Osteocyte (in vitro differentiated cells): ENCODE data around the gene TUBG1. TPM values are rescaled to one million over a fixed set of nuclear protein-coding genes. Genes with fewer than 3 reads are reported as not detected.

Experiments
- DNase-seq: peaks from one replicate; pipeline ENCODE4 v3.0.0; 2021; ENCODE audit warnings: mixed read lengths; ENCODE audit not compliant: unreplicated experiment; ENCODE audit errors: extremely low spot score
- H3K27ac Mint-ChIP-seq: one replicate; pipeline ENCODE4 v1.8.0; 2021; ENCODE audit warnings: mild to moderate bottlenecking, mixed read lengths; ENCODE audit not compliant: unreplicated experiment
- H3K27me3 Mint-ChIP-seq: one replicate; pipeline ENCODE4 v1.8.0; 2021; ENCODE audit warnings: mixed read lengths; ENCODE audit not compliant: unreplicated experiment
- H3K36me3 Mint-ChIP-seq: one replicate; pipeline ENCODE4 v1.8.0; 2021; ENCODE audit warnings: mixed read lengths; ENCODE audit not compliant: unreplicated experiment
- H3K4me1 Mint-ChIP-seq: one replicate; pipeline ENCODE4 v1.8.0; 2021; ENCODE audit warnings: mixed read lengths; ENCODE audit not compliant: unreplicated experiment
- H3K4me3 Mint-ChIP-seq: one replicate; pipeline ENCODE4 v1.8.0; 2021; ENCODE audit warnings: mild to moderate bottlenecking, moderate library complexity, mixed read lengths; ENCODE audit not compliant: unreplicated experiment
- H3K9me3 Mint-ChIP-seq: one replicate; pipeline ENCODE4 v1.8.0; 2021; ENCODE audit warnings: mixed read lengths; ENCODE audit not compliant: unreplicated experiment
- total RNA-seq: library from RNA; stranded (reverse); gene quantifications from 2 replicates; pipeline ENCODE4 v1.2.1, GENCODE V29; 2021
- TF ChIP-seq, protein P1 (sequence below): fragments of 200-600 bp; sonication (generic); IDR thresholded peaks from 2 replicates; pipeline ENCODE4 v1.5.0; 2021; ENCODE audit warnings: antibody characterized with exemption, mild to moderate bottlenecking, moderate library complexity

TUBG1 gene
- total RNA-seq, 1 donor from 2014 or later: 47.2 TPM

DNA sequence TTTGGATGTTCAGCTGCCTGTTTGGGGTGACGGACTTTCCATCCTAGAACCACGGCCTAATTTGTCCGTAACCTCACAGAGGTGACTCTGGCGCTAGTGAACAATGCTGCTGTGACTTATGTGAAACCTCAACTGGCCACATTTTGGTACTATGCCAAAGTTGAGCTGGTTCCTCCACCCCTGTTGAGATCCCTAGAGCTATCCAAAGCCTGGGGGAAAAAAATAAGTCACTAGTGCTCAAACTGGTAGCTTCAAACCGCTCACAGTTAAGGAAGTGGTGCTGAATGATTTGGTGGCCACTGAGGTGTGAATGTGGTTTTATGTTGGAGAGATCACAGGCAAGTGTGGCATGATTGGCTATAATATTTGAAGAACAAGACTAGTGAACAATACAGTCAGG is 38.3 kb downstream of the TUBG1 start:
- Mint-ChIP-seq H3K4me1 (no peaks in the 10 kb centered on the region), H3K4me3 (no peak overlapping the region), H3K36me3 (no peaks in the 10 kb centered on the region), H3K9me3 (no peaks in the 10 kb centered on the region), H3K27ac (no peak overlapping the region), H3K27me3 (peaks cover under 1% of the 10 kb centered on the region)
- no peak for DNase-seq
- TF ChIP-seq, protein P1, sequence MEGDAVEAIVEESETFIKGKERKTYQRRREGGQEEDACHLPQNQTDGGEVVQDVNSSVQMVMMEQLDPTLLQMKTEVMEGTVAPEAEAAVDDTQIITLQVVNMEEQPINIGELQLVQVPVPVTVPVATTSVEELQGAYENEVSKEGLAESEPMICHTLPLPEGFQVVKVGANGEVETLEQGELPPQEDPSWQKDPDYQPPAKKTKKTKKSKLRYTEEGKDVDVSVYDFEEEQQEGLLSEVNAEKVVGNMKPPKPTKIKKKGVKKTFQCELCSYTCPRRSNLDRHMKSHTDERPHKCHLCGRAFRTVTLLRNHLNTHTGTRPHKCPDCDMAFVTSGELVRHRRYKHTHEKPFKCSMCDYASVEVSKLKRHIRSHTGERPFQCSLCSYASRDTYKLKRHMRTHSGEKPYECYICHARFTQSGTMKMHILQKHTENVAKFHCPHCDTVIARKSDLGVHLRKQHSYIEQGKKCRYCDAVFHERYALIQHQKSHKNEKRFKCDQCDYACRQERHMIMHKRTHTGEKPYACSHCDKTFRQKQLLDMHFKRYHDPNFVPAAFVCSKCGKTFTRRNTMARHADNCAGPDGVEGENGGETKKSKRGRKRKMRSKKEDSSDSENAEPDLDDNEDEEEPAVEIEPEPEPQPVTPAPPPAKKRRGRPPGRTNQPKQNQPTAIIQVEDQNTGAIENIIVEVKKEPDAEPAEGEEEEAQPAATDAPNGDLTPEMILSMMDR: no peak

- DNase-seq: no peak
- TF ChIP-seq, protein P1: no peak
- Mint-ChIP-seq H3K36me3 (no peaks in the 10 kb centered on the region), H3K27ac (no peak overlapping the region), H3K4me3 (no peak overlapping the region), H3K27me3 (no peaks in the 10 kb centered on the region), H3K4me1 (peaks cover 14% of the 10 kb centered on the region), H3K9me3 (no peaks in the 10 kb centered on the region)
Observed at GRCh38 chr17:42651392-42651791, 41.9 kb downstream of the TUBG1 start.

DNA sequence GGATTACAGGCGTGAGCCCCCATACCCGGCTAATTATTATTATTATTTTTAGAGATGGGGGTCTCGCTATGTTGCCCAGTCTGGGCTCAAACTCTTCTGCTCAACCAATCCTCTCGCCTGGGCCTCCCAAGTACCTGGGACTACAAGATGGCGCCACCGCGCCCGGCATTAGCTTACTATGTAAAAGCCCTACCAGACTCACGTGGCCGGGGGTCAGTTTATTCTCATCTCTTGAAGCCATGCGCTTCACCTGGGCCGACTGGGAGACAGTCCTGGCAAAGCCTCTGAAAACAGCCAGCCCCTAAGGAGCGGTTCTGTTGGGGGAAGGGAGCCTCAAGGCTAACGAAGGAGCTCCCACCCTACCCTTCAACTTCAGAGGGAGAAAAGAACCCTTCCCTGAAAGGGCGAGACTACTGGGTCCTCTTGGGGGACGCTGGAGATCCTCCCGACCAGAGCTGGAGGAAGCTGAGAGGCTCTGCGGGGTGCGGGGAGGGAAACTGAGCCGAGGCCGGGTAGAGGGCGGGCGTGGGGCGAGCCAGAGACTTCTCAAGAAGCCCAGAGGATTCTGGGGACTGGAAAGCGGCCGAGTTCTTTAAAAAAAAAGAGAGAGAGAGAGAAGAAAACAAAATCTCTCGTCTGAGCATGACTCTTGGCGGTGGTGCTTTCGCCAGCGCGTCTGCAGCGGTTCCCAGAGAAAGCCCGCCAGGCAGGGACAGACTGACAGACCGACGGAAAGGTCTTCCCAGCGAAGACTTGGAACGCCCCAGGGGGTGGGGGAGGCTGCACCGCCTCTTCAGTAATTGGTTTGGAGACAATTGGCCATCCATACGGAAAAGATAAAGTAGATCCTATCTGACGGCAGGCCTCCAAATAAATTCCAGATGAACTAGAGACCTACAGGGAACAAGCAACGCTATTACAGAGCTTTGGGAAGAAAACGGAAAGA is 44.0 kb downstream of the TUBG1 start:
- Mint-ChIP-seq H3K36me3 (no peaks in the 10 kb centered on the region), H3K27ac (peak overlapping the region; percentile 46), H3K4me3 (peak overlapping the region; percentile 60), H3K9me3 (no peaks in the 10 kb centered on the region), H3K27me3 (no peaks in the 10 kb centered on the region), H3K4me1 (peaks cover 16% of the 10 kb centered on the region)
- TF ChIP-seq, protein P1: no peak
- DNase-seq: no peak

DNA sequence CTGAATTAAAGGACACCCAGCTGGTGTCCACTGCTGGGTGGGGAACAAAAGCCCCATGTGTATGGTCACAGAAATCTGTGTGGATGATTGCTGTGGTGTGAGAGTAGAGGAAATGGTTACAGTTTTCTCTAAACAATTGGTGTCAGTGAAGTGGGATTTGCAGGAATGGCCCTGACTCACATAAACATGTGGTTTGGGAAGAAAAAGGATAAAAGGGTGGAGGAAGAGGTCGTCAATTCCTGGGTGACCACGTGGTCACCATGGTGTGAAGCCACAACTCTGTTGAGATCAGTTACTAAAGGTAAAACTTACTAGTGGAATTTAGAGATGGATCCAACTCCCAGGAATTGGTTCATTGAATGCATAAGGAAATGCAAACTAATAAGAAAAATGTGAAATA is 46.0 kb downstream of the TUBG1 start:
- Mint-ChIP-seq H3K27ac (no peak overlapping the region), H3K27me3 (no peaks in the 10 kb centered on the region), H3K4me3 (no peak overlapping the region), H3K36me3 (peaks cover 2% of the 10 kb centered on the region), H3K9me3 (no peaks in the 10 kb centered on the region), H3K4me1 (peaks cover 27% of the 10 kb centered on the region)
- no peak for DNase-seq
- TF ChIP-seq, protein P1: no peak

DNA sequence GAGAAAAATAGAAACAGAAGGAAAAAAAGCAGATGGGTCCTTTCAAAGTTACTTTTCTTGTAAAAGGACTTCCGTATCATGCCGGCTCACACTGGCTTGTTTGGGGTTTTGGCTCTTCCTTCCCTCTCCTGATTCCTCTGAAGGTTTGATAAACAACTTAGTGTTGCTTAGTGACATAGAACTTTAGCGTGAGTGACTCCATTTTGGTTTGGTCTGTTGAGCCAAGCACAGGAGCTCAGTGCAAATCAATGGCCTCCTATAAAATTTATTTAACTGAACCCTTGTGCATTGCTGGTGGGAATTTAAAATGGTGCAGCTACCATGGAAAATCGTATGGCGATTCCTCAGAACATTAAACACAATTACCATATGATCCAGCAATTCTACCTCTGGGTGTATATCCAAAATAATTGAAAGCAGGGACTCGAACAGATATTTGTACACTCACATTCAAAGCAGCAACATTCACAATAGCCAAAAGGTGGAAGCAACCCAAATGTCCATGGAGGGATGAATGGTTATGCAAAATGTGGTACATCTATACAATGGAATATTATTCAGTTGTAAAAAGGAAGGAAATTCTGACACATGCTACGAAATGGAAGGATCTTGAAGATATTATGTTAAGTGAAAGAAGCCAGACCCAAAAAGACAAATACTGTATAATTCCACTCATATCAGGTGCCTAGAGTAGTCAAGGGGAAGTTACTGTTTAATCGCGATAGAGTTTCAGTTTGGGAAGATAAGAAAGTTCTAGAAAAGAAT is 48.5 kb downstream of the TUBG1 start:
- Mint-ChIP-seq H3K9me3 (no peaks in the 10 kb centered on the region), H3K27me3 (no peaks in the 10 kb centered on the region), H3K27ac (no peak overlapping the region), H3K4me1 (peaks cover 33% of the 10 kb centered on the region), H3K36me3 (peaks cover 11% of the 10 kb centered on the region), H3K4me3 (peak overlapping the region; percentile 49)
- DNase-seq: no peak
- TF ChIP-seq, protein P1: no peak
